PC-9 (cell line): Measurements from ENCODE around the gene SPECC1L. TPM values are rescaled to one million over a fixed set of nuclear protein-coding genes. Genes with fewer than 3 reads are reported as not detected.

Experiments
- BruUV-seq: library from RNA; stranded (reverse); fragments of 400-500 nt; replicated peaks from 2 replicates; lab custom pipeline; 2021; lab: Mats Ljungman, UMichigan
- CTCF ChIA-PET: fragments of 300-600 bp; sonication (Branson Sonifier 250); formaldehyde crosslinking; loops from one replicate; lab custom pipeline; 2022; ENCODE audit warnings: antibody characterized with exemption; lab: Charles Lee
- POLR2A ChIA-PET: fragments of 300-600 bp; sonication (Branson Sonifier 250); formaldehyde crosslinking; loops from one replicate; lab custom pipeline; 2022; ENCODE audit warnings: antibody characterized with exemption; ENCODE audit not compliant: unreplicated experiment; lab: Charles Lee
- DNase-seq, 2 experiments: peaks; one replicate each; pipeline versions ENCODE4 v3.0.0 to v3.0.0-alpha.2; 2015 to 2022; ENCODE audit warnings: mixed read lengths in 1 of 2
- H2AFZ ChIP-seq: fragments of 200-600 bp; sonication (generic); 2 replicates; pipeline ENCODE4 v1.8.1; 2017; ENCODE audit warnings: antibody characterized with exemption
- H3F3A ChIP-seq: fragments of 200-600 bp; sonication (generic); 2 replicates; pipeline ENCODE4 v1.8.1; 2017; ENCODE audit warnings: antibody characterized with exemption, mild to moderate bottlenecking, low read depth; ENCODE audit not compliant: insufficient read depth
- H3K27ac ChIP-seq: fragments of 200-600 bp; sonication (generic); 2 replicates; pipeline ENCODE4 v1.6.1; 2016; ENCODE audit warnings: mixed run types
- H3K27me3 ChIP-seq: fragments of 200-600 bp; sonication (generic); 2 replicates; pipeline ENCODE4 v1.6.1; 2016; ENCODE audit warnings: low read depth, mixed run types; ENCODE audit not compliant: insufficient read depth
- H3K36me3 ChIP-seq: fragments of 200-600 bp; sonication (generic); 2 replicates; pipeline ENCODE4 v1.6.1; 2016; ENCODE audit warnings: low read depth, mixed run types
- H3K4me1 ChIP-seq: fragments of 200-600 bp; sonication (generic); replicated peaks from 2 replicates; pipeline ENCODE4 v1.6.1; 2016; ENCODE audit warnings: mixed run types; ENCODE audit not compliant: insufficient read depth
- H3K4me2 ChIP-seq: fragments of 200-600 bp; sonication (generic); 2 replicates; pipeline ENCODE4 v1.6.1; 2017; ENCODE audit warnings: mixed run types
- H3K4me3 ChIP-seq: fragments of 200-600 bp; sonication (generic); 2 replicates; pipeline ENCODE4 v1.6.1; 2016; ENCODE audit warnings: mixed run types
- H3K79me2 ChIP-seq: fragments of 200-600 bp; sonication (generic); 2 replicates; pipeline ENCODE4 v1.6.1; 2017; ENCODE audit warnings: low read depth, mixed run types
- H3K9me2 ChIP-seq: fragments of 200-600 bp; sonication (generic); 2 replicates; pipeline ENCODE4 v1.8.1; 2017; ENCODE audit warnings: mild to moderate bottlenecking; ENCODE audit not compliant: insufficient read depth
- H3K9me3 ChIP-seq: fragments of 200-600 bp; sonication (generic); 2 replicates; pipeline ENCODE4 v1.8.1; 2016; ENCODE audit warnings: low read depth; ENCODE audit not compliant: insufficient read depth
- H4K20me1 ChIP-seq: fragments of 200-600 bp; sonication (generic); 2 replicates; pipeline ENCODE4 v1.8.1; 2017; ENCODE audit not compliant: insufficient read depth
- EZH2 ChIP-seq: fragments of 200-600 bp; sonication (generic); IDR thresholded peaks from 2 replicates; pipeline ENCODE4 v1.8.0; 2017; ENCODE audit warnings: antibody characterized with exemption, low read depth
- intact Hi-C: fragments of 100-400 bp; cut with micrococcal nuclease; formaldehyde crosslinking; loops from one replicate; pipeline ENCODE4 v1.10.0; 2022; ENCODE audit not compliant: unreplicated experiment
- total RNA-seq: library from RNA; stranded (reverse); gene quantifications from 2 replicates; pipeline ENCODE4 v1.2.3, GENCODE V29; 2021
- TF ChIP-seq, protein P1 (sequence below): fragments of 200-600 bp; sonication (generic); conservative IDR thresholded peaks from 2 replicates; pipeline ENCODE4 v1.6.1; 2017; ENCODE audit warnings: mixed run types, antibody characterized with exemption, mild to moderate bottlenecking, moderate library complexity

SPECC1L gene
- total RNA-seq, 1 experiment from 2014 or later: 38.9 TPM

GRCh38 chr22:24429411-24430365 lies 159.1 kb downstream of the SPECC1L start:
- H4K20me1 ChIP-seq: no peaks in the 10 kb centered on the region
- no peak overlapping the region for H3K4me2 ChIP-seq
- ChIA-PET CTCF (no interaction called here), POLR2A (interaction anchor here (0.7 kb wide), 2 partner anchors 35 to 360 kb away, joined by 4 to 5 read pairs; no protein-coding TSS in a partner anchor)
- intact Hi-C loops: no loop called here
- no peaks in the 10 kb centered on the region for H3K27me3 ChIP-seq
- peaks cover 9% of the 10 kb centered on the region; the same call in 1 of the 2 replicates for H3K4me1 ChIP-seq
- no peak overlapping the region for H3K27ac ChIP-seq
- no peaks in the 10 kb centered on the region for H3K79me2 ChIP-seq
- H2AFZ ChIP-seq: no peak overlapping the region
- TF ChIP-seq, protein P1, sequence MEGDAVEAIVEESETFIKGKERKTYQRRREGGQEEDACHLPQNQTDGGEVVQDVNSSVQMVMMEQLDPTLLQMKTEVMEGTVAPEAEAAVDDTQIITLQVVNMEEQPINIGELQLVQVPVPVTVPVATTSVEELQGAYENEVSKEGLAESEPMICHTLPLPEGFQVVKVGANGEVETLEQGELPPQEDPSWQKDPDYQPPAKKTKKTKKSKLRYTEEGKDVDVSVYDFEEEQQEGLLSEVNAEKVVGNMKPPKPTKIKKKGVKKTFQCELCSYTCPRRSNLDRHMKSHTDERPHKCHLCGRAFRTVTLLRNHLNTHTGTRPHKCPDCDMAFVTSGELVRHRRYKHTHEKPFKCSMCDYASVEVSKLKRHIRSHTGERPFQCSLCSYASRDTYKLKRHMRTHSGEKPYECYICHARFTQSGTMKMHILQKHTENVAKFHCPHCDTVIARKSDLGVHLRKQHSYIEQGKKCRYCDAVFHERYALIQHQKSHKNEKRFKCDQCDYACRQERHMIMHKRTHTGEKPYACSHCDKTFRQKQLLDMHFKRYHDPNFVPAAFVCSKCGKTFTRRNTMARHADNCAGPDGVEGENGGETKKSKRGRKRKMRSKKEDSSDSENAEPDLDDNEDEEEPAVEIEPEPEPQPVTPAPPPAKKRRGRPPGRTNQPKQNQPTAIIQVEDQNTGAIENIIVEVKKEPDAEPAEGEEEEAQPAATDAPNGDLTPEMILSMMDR: no peak
- no peak for TF ChIP-seq EZH2
- no peak overlapping the region for H3K4me3 ChIP-seq
- DNase-seq: no peak
- H3K36me3 ChIP-seq: no peaks in the 10 kb centered on the region
- no TSS peak for BruUV-seq
- no peaks in the 10 kb centered on the region for H3K9me3 ChIP-seq
- H3K9me2 ChIP-seq: no peaks in the 10 kb centered on the region
- H3F3A ChIP-seq: peaks cover 4% of the 10 kb centered on the region; the same call in 1 of the 2 replicates

GRCh38 chr22:24430431-24431308 lies 160.0 kb downstream of the SPECC1L start:
- Histone ChIP-seq H3K4me2 (no peak overlapping the region), H3K36me3 (no peaks in the 10 kb centered on the region), H3F3A (peaks cover 4% of the 10 kb centered on the region; the same call in 1 of the 2 replicates), H3K9me2 (no peaks in the 10 kb centered on the region), H3K27ac (no peak overlapping the region), H3K4me3 (no peak overlapping the region), H3K79me2 (no peaks in the 10 kb centered on the region), H2AFZ (no peak overlapping the region), H3K4me1 (peaks cover 9% of the 10 kb centered on the region; the same call in 1 of the 2 replicates), H3K9me3 (no peaks in the 10 kb centered on the region), H3K27me3 (no peaks in the 10 kb centered on the region), H4K20me1 (no peaks in the 10 kb centered on the region)
- intact Hi-C loops: no loop called here
- no TSS peak for BruUV-seq
- TF ChIP-seq, protein P1: no peak
- no peak for TF ChIP-seq EZH2
- ChIA-PET CTCF (no interaction called here), POLR2A (interaction anchor here (0.7 kb wide), 2 partner anchors 34 to 361 kb away, joined by 4 to 5 read pairs; no protein-coding TSS in a partner anchor)
- no peak for DNase-seq
